ENCODE measurements around the gene ASIC4. TPM values are rescaled to one million over a fixed set of nuclear protein-coding genes. Genes with fewer than 3 reads are reported as not detected.

ASIC4 gene
- total RNA-seq, 1 experiment from 2014 or later = not detected

GRCh38 chr2:219544567-219544966, 30.3 kb downstream of the ASIC4 start:
- H3K27ac ChIP-seq (ENCODE audit: low read length) = no peak overlapping the region
- no peak for DNase-seq
- peak overlapping the region; percentile 63 for H3K9ac ChIP-seq (ENCODE audit: low read length)
- no peaks in the 10 kb centered on the region for H3K27me3 ChIP-seq (ENCODE audit: low read length)
- H3K79me2 ChIP-seq (ENCODE audit: low read length) = peaks cover 9% of the 10 kb centered on the region
- peaks cover 10% of the 10 kb centered on the region for H4K20me1 ChIP-seq (ENCODE audit: insufficient read depth, low read depth, low read length)
- no peak overlapping the region for H2AFZ ChIP-seq (ENCODE audit: low read length)
- H3K9me3 ChIP-seq (ENCODE audit: low read length) = no peaks in the 10 kb centered on the region
- peaks cover 9% of the 10 kb centered on the region; the same call in 1 of the 2 replicates for H3K36me3 ChIP-seq (ENCODE audit: insufficient read depth, low read length)
- no peaks in the 10 kb centered on the region for H3K9me2 ChIP-seq (replicated peaks; ENCODE audit: insufficient read depth, low read length)
- H3K4me2 ChIP-seq (ENCODE audit: low read depth, low read length, poor library complexity, severe bottlenecking) = peak overlapping the region; percentile 98
- peaks cover 23% of the 10 kb centered on the region for H3K4me1 ChIP-seq (ENCODE audit: low read length)
- peak overlapping the region; percentile 71; the same call in 1 of the 2 replicates for H3K4me3 ChIP-seq (ENCODE audit: low read length)

- H3K9me3 ChIP-seq (ENCODE audit: low read length) = no peaks in the 10 kb centered on the region
- peaks cover 9% of the 10 kb centered on the region; the same call in 1 of the 2 replicates for H3K36me3 ChIP-seq (ENCODE audit: insufficient read depth, low read length)
- no peak overlapping the region for H3K9ac ChIP-seq (ENCODE audit: low read length)
- H3K9me2 ChIP-seq (replicated peaks; ENCODE audit: insufficient read depth, low read length) = no peaks in the 10 kb centered on the region
- peaks cover 9% of the 10 kb centered on the region for H3K79me2 ChIP-seq (ENCODE audit: low read length)
- no peak overlapping the region for H3K4me2 ChIP-seq (ENCODE audit: low read depth, low read length, poor library complexity, severe bottlenecking)
- H3K27ac ChIP-seq (ENCODE audit: low read length) = no peak overlapping the region
- no peaks in the 10 kb centered on the region for H3K27me3 ChIP-seq (ENCODE audit: low read length)
- H3K4me3 ChIP-seq (ENCODE audit: low read length) = no peak overlapping the region
- H2AFZ ChIP-seq (ENCODE audit: low read length) = no peak overlapping the region
- H3K4me1 ChIP-seq (ENCODE audit: low read length) = peaks cover 23% of the 10 kb centered on the region
- no peak for DNase-seq
- peaks cover 10% of the 10 kb centered on the region for H4K20me1 ChIP-seq (ENCODE audit: insufficient read depth, low read depth, low read length)
These were observed 31.1 kb downstream of the ASIC4 start for GRCh38 chr2:219545295-219545942.

- no peak overlapping the region for H3K4me3 ChIP-seq (ENCODE audit: low read length)
- peaks cover 9% of the 10 kb centered on the region for H3K79me2 ChIP-seq (ENCODE audit: low read length)
- no peak overlapping the region for H3K9ac ChIP-seq (ENCODE audit: low read length)
- H3K36me3 ChIP-seq (ENCODE audit: insufficient read depth, low read length) = peaks cover 4% of the 10 kb centered on the region; the same call in 1 of the 2 replicates
- no peaks in the 10 kb centered on the region for H3K9me2 ChIP-seq (replicated peaks; ENCODE audit: insufficient read depth, low read length)
- H3K27me3 ChIP-seq (ENCODE audit: low read length) = no peaks in the 10 kb centered on the region
- no peak overlapping the region for H3K4me2 ChIP-seq (ENCODE audit: low read depth, low read length, poor library complexity, severe bottlenecking)
- no peaks in the 10 kb centered on the region for H3K9me3 ChIP-seq (ENCODE audit: low read length)
- no peak overlapping the region for H2AFZ ChIP-seq (ENCODE audit: low read length)
- H3K27ac ChIP-seq (ENCODE audit: low read length) = no peak overlapping the region
- DNase-seq = no peak
- H3K4me1 ChIP-seq (ENCODE audit: low read length) = peaks cover 23% of the 10 kb centered on the region
- H4K20me1 ChIP-seq (ENCODE audit: insufficient read depth, low read depth, low read length) = peaks cover 10% of the 10 kb centered on the region
These were observed 31.7 kb downstream of the ASIC4 start for GRCh38 chr2:219545943-219546352.

GRCh38 chr2:219547621-219548020, 33.3 kb downstream of the ASIC4 start:
- H3K36me3 ChIP-seq (ENCODE audit: insufficient read depth, low read length) = no peaks in the 10 kb centered on the region
- no peak overlapping the region for H2AFZ ChIP-seq (ENCODE audit: low read length)
- peaks cover 10% of the 10 kb centered on the region for H3K4me1 ChIP-seq (ENCODE audit: low read length)
- no peak overlapping the region for H3K4me2 ChIP-seq (ENCODE audit: low read depth, low read length, poor library complexity, severe bottlenecking)
- H3K4me3 ChIP-seq (ENCODE audit: low read length) = no peak overlapping the region
- no peaks in the 10 kb centered on the region for H3K9me2 ChIP-seq (replicated peaks; ENCODE audit: insufficient read depth, low read length)
- H4K20me1 ChIP-seq (ENCODE audit: insufficient read depth, low read depth, low read length) = peaks cover 5% of the 10 kb centered on the region
- no peaks in the 10 kb centered on the region for H3K27me3 ChIP-seq (ENCODE audit: low read length)
- peaks cover 2% of the 10 kb centered on the region; the same call in 1 of the 2 replicates for H3K79me2 ChIP-seq (ENCODE audit: low read length)
- DNase-seq = no peak
- no peak overlapping the region for H3K27ac ChIP-seq (ENCODE audit: low read length)
- H3K9me3 ChIP-seq (ENCODE audit: low read length) = no peaks in the 10 kb centered on the region
- no peak overlapping the region for H3K9ac ChIP-seq (ENCODE audit: low read length)

GRCh38 chr2:219548990-219549389, 34.7 kb downstream of the ASIC4 start:
- Histone ChIP-seq H3K9ac (ENCODE audit: low read length) (no peak overlapping the region), H3K79me2 (ENCODE audit: low read length) (no peaks in the 10 kb centered on the region), H3K9me3 (ENCODE audit: low read length) (no peaks in the 10 kb centered on the region), H3K4me1 (ENCODE audit: low read length) (peaks cover 8% of the 10 kb centered on the region), H3K36me3 (ENCODE audit: insufficient read depth, low read length) (no peaks in the 10 kb centered on the region), H3K4me3 (ENCODE audit: low read length) (no peak overlapping the region), H3K4me2 (ENCODE audit: low read depth, low read length, poor library complexity, severe bottlenecking) (no peak overlapping the region), H3K27me3 (ENCODE audit: low read length) (no peaks in the 10 kb centered on the region), H2AFZ (ENCODE audit: low read length) (no peak overlapping the region), H3K9me2 (replicated peaks; ENCODE audit: insufficient read depth, low read length) (no peaks in the 10 kb centered on the region), H3K27ac (ENCODE audit: low read length) (no peak overlapping the region), H4K20me1 (ENCODE audit: insufficient read depth, low read depth, low read length) (0 out of 2 replicates have a peak, but pooled peaks cover 3% of the 10 kb centered on the region)
- no peak for DNase-seq

- H3K9ac ChIP-seq (ENCODE audit: low read length) = no peak overlapping the region
These were observed 35.3 kb downstream of the ASIC4 start for GRCh38 chr2:219549619-219550018.

GRCh38 chr2:219551441-219552381, 37.4 kb downstream of the ASIC4 start:
- Histone ChIP-seq H3K9me2 (replicated peaks; ENCODE audit: insufficient read depth, low read length) (no peaks in the 10 kb centered on the region), H3K36me3 (ENCODE audit: insufficient read depth, low read length) (no peaks in the 10 kb centered on the region), H3K27me3 (ENCODE audit: low read length) (no peaks in the 10 kb centered on the region), H3K4me3 (ENCODE audit: low read length) (no peak overlapping the region), H3K9me3 (ENCODE audit: low read length) (no peaks in the 10 kb centered on the region), H3K4me2 (ENCODE audit: low read depth, low read length, poor library complexity, severe bottlenecking) (no peak overlapping the region), H3K9ac (ENCODE audit: low read length) (no peak overlapping the region), H2AFZ (ENCODE audit: low read length) (no peak overlapping the region), H3K4me1 (ENCODE audit: low read length) (no peaks in the 10 kb centered on the region), H4K20me1 (ENCODE audit: insufficient read depth, low read depth, low read length) (no peaks in the 10 kb centered on the region), H3K79me2 (ENCODE audit: low read length) (no peaks in the 10 kb centered on the region), H3K27ac (ENCODE audit: low read length) (no peak overlapping the region)
- DNase-seq = no peak

More at GRCh38 chr2:219549619-219550018, 35.3 kb downstream of the ASIC4 start:
- H3K36me3 ChIP-seq (ENCODE audit: insufficient read depth, low read length) = no peaks in the 10 kb centered on the region
- H3K9me3 ChIP-seq (ENCODE audit: low read length) = no peaks in the 10 kb centered on the region
- no peak for DNase-seq
- no peak overlapping the region for H3K27ac ChIP-seq (ENCODE audit: low read length)
- H3K4me1 ChIP-seq (ENCODE audit: low read length) = peaks cover 1% of the 10 kb centered on the region
- H3K79me2 ChIP-seq (ENCODE audit: low read length) = no peaks in the 10 kb centered on the region
- H3K4me2 ChIP-seq (ENCODE audit: low read depth, low read length, poor library complexity, severe bottlenecking) = no peak overlapping the region
- H3K4me3 ChIP-seq (ENCODE audit: low read length) = no peak overlapping the region
- H3K27me3 ChIP-seq (ENCODE audit: low read length) = no peaks in the 10 kb centered on the region
- H2AFZ ChIP-seq (ENCODE audit: low read length) = no peak overlapping the region
- H3K9me2 ChIP-seq (replicated peaks; ENCODE audit: insufficient read depth, low read length) = no peaks in the 10 kb centered on the region
- 0 out of 2 replicates have a peak, but pooled peaks cover 1% of the 10 kb centered on the region for H4K20me1 ChIP-seq (ENCODE audit: insufficient read depth, low read depth, low read length)
